HepG2 (cell line): ENCODE results near the gene GNMT. TPM values are rescaled to one million over a fixed set of nuclear protein-coding genes. Genes with fewer than 3 reads are reported as not detected.

Source experiments
- ATAC-seq: fragments of 200-7000 bp; cut with Tn5 transposase; 3 replicates; pipeline ENCODE4 v1.9.1; 2020; ENCODE audit warnings: mild to moderate bottlenecking, moderate library complexity
- BruUV-seq: library from RNA; stranded (reverse); fragments of 400-500 nt; replicated peaks from 2 replicates; lab custom pipeline; 2021; lab: Mats Ljungman, UMichigan
- CTCF ChIA-PET: fragments of 300-600 bp; formaldehyde crosslinking; extraction: SDS; loops from one replicate; lab custom pipeline; 2021; ENCODE audit warnings: low total read pairs, inconsistent platforms, low intra/inter-chr PET ratio; lab: Yijun Ruan, JAX
- POLR2A ChIA-PET: fragments of 350-600 bp; sonication (Branson Sonifier 250); formaldehyde crosslinking; loops from one replicate; lab custom pipeline; 2020; ENCODE audit warnings: antibody characterized with exemption, inconsistent platforms; lab: Yijun Ruan, JAX
- DNase-seq: peaks from one replicate; pipeline ENCODE4 v3.0.0-alpha.2; 2015; ENCODE audit warnings: low spot score
- FAIRE-seq: peaks from 3 replicates; lab custom pipeline; 2011; peaks lifted over from hg19 to GRCh38; lab: Jason Lieb, UNC
- H2AFZ ChIP-seq: one replicate; pipeline ENCODE4 v1.6.1; 2011; ENCODE audit warnings: low read length, inconsistent platforms
- H3K27ac ChIP-seq: fragments of 300-600 bp; 3 replicates; pipeline ENCODE4 v1.8.0; 2011; ENCODE audit warnings: mixed run types, mild to moderate bottlenecking, mixed read lengths, low read length, inconsistent platforms; ENCODE audit not compliant: insufficient read depth; ENCODE audit errors: extremely low read length
- H3K27me3 ChIP-seq, 2 experiments: fragments of 200-600 bp in 1 of 2; 2 replicates in 1 of 2; 3 replicates in 1 of 2; pipeline versions ENCODE4 v1.6.0 to v1.8.0; 2011; ENCODE audit warnings: low read length in 2 of 2, mild to moderate bottlenecking in 2 of 2, moderate library complexity in 2 of 2, inconsistent platforms in 1 of 2; ENCODE audit not compliant: insufficient read depth in 2 of 2, control insufficient read depth in 1 of 2
- H3K36me3 ChIP-seq, 2 experiments: fragments of 200-600 bp in 1 of 2; replicated peaks in 1 of 2; 2 replicates in 1 of 2; 3 replicates in 1 of 2; pipeline versions ENCODE4 v1.5.1 to v1.8.0; 2011; ENCODE audit warnings: low read length in 2 of 2, inconsistent platforms in 1 of 2; ENCODE audit not compliant: insufficient read depth in 2 of 2, control insufficient read depth in 1 of 2
- H3K4me1 ChIP-seq: 2 replicates; pipeline ENCODE4 v1.5.1; 2012; ENCODE audit warnings: low read length, inconsistent platforms; ENCODE audit not compliant: insufficient read depth
- H3K4me2 ChIP-seq: 2 replicates; pipeline ENCODE4 v1.6.0; 2011; ENCODE audit warnings: low read depth, low read length, inconsistent platforms
- H3K4me3 ChIP-seq, 3 experiments: fragments of 200-600 bp in 1 of 3; sonication (generic), shearing (Covaris generic) in 1 of 3; replicated peaks in 1 of 3; 2 replicates each; pipeline ENCODE4 v1.5.1; 2011 to 2016; ENCODE audit warnings: low read length in 3 of 3, inconsistent platforms in 2 of 3, low read depth in 2 of 3, mild to moderate bottlenecking in 2 of 3, control low read depth in 1 of 3, mixed read lengths in 1 of 3; ENCODE audit not compliant: insufficient read depth in 1 of 3
- H3K79me2 ChIP-seq: one replicate; pipeline ENCODE4 v1.6.1; 2011; ENCODE audit warnings: low read length, inconsistent platforms; ENCODE audit not compliant: insufficient read depth
- H3K9ac ChIP-seq: 2 replicates; pipeline ENCODE4 v1.6.0; 2011; ENCODE audit warnings: mild to moderate bottlenecking, low read depth, low read length, inconsistent platforms; ENCODE audit not compliant: insufficient read depth
- H3K9me3 ChIP-seq: 2 replicates; pipeline ENCODE4 v1.5.1; 2012; ENCODE audit warnings: mild to moderate bottlenecking, low read length
- H4K20me1 ChIP-seq: 2 replicates; pipeline ENCODE4 v1.6.0; 2011; ENCODE audit warnings: inconsistent platforms, mild to moderate bottlenecking, low read length, moderate library complexity; ENCODE audit not compliant: insufficient read depth
- FIP1L1 ChIP-seq: fragments of 200-400 bp; formaldehyde crosslinking; IDR thresholded peaks from 2 replicates; pipeline ENCODE4 v1.6.1; 2018; ENCODE audit warnings: low read depth, mild to moderate bottlenecking, low read length, moderate library complexity, borderline replicate concordance; ENCODE audit not compliant: insufficient read depth
- FOXM1 ChIP-seq: sonication (generic); formaldehyde crosslinking; IDR thresholded peaks from 2 replicates; pipeline ENCODE4 v1.5.0; 2020; ENCODE audit warnings: missing genetic modification reagents
- KLF6 ChIP-seq: IDR thresholded peaks from 2 replicates; pipeline ENCODE4 v1.8.0; 2016; ENCODE audit warnings: missing biosample characterization, missing genetic modification reagents
- SSRP1 ChIP-seq: IDR thresholded peaks from 2 replicates; pipeline ENCODE4 v1.6.1; 2016; ENCODE audit warnings: control low read depth
- ZBTB7B ChIP-seq: sonication (generic); formaldehyde crosslinking; IDR thresholded peaks from 2 replicates; pipeline ENCODE4 v1.4.0; 2020; ENCODE audit warnings: missing genetic modification reagents
- ZNF614 ChIP-seq: IDR thresholded peaks from 2 replicates; pipeline ENCODE4 v1.6.1; 2018; ENCODE audit warnings: missing biosample characterization, missing genetic modification reagents, inconsistent platforms, borderline replicate concordance
- WGBS: methylation state at CpG from one replicate; pipeline ENCODE4 v1.1.6; 2017; ENCODE audit warnings: low lambda C conversion rate; 5-methylcytosine and 5-hydroxymethylcytosine counted together
- in situ Hi-C: cut with HindIII; loops from 2 replicates; pipeline ENCODE4 v1.10.0; 2017; ENCODE audit warnings: low pct_unique_long_range_greater_than_20kb; ENCODE audit not compliant: extremely low pct_ligation_motif_present
- intact Hi-C: fragments of 100-400 bp; cut with micrococcal nuclease; formaldehyde crosslinking; loops from one replicate; pipeline ENCODE4 v1.10.0; 2022; ENCODE audit not compliant: unreplicated experiment
- polyA plus RNA-seq, 8 experiments: library from polyadenylated mRNA; depleted of rRNA in 3 of 8; stranded (reverse) in 7 of 8; unstranded in 1 of 8; fragments of >200 nt; fragmentation: Illumina TruSeq in 4 of 8; extraction: Trizol in 4 of 8; gene quantifications; 2 replicates each; pipeline versions ENCODE4 v1.2.1 to v1.2.3, GENCODE V29; 2011 to 2016; ENCODE audit warnings: low read depth in 4 of 8, missing spikeins in 1 of 8, mixed read lengths in 1 of 8; ENCODE audit not compliant: insufficient read depth in 1 of 8
- total RNA-seq, 5 experiments: library from RNA; depleted of rRNA; stranded (reverse); fragments of >200 nt; fragmentation: Illumina TruSeq; extraction: Trizol; gene quantifications; 2 replicates each; pipeline ENCODE4 v1.2.3, GENCODE V29; 2016; ENCODE audit warnings: low read depth in 1 of 5
- TF ChIP-seq, protein P1 (sequence below): sonication (generic); formaldehyde crosslinking; IDR thresholded peaks from 2 replicates; pipeline ENCODE4 v1.4.0; 2020; ENCODE audit warnings: mild to moderate bottlenecking, missing genetic modification reagents
- TF ChIP-seq, protein P2 (sequence below): sonication (generic); formaldehyde crosslinking; IDR thresholded peaks from 2 replicates; pipeline ENCODE4 v1.4.0; 2020; ENCODE audit warnings: mild to moderate bottlenecking, missing genetic modification reagents

Gene GNMT
- total and polyA plus RNA-seq, 2 of the 13 experiments (the other 11 are each of a cell fraction or from before 2014, with no cell fraction given) = 2.8 to 7.0 TPM

DNA sequence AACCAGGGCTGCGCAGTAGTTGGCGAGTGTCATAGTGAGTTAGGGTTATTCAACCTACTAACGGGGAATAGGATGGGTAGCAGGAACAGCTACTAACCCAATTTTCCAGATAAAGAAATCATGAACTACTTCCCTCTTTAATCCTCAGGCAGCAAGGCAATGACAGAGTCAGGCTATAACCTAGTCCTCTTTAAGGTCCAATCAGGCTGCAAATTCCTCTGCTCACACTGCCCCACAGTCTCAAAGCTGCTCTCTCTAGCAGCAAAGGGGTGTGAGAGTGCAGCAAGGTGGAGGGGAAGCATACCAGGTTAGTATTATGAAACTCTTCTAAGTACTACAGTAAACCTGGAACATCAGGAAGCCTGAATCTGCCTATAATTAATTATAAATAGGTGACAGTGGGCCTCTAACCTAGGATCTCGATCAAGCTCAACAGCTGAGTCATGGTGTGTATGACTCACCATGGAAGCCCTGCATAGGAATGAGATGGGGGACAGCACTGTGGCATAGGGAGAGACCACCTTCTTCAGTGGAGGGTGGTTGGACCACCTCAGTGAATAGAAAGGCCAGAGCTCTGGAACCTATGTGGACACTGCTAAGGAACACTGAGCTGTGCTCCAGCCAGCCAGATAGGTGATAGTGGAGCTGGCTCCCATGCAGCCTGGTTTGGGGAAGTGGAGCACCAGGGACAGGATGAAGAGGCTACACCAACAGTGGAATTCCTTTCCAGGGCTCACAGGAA, 10.5 kb downstream of the GNMT start (continued):
- TF ChIP-seq, protein P1, sequence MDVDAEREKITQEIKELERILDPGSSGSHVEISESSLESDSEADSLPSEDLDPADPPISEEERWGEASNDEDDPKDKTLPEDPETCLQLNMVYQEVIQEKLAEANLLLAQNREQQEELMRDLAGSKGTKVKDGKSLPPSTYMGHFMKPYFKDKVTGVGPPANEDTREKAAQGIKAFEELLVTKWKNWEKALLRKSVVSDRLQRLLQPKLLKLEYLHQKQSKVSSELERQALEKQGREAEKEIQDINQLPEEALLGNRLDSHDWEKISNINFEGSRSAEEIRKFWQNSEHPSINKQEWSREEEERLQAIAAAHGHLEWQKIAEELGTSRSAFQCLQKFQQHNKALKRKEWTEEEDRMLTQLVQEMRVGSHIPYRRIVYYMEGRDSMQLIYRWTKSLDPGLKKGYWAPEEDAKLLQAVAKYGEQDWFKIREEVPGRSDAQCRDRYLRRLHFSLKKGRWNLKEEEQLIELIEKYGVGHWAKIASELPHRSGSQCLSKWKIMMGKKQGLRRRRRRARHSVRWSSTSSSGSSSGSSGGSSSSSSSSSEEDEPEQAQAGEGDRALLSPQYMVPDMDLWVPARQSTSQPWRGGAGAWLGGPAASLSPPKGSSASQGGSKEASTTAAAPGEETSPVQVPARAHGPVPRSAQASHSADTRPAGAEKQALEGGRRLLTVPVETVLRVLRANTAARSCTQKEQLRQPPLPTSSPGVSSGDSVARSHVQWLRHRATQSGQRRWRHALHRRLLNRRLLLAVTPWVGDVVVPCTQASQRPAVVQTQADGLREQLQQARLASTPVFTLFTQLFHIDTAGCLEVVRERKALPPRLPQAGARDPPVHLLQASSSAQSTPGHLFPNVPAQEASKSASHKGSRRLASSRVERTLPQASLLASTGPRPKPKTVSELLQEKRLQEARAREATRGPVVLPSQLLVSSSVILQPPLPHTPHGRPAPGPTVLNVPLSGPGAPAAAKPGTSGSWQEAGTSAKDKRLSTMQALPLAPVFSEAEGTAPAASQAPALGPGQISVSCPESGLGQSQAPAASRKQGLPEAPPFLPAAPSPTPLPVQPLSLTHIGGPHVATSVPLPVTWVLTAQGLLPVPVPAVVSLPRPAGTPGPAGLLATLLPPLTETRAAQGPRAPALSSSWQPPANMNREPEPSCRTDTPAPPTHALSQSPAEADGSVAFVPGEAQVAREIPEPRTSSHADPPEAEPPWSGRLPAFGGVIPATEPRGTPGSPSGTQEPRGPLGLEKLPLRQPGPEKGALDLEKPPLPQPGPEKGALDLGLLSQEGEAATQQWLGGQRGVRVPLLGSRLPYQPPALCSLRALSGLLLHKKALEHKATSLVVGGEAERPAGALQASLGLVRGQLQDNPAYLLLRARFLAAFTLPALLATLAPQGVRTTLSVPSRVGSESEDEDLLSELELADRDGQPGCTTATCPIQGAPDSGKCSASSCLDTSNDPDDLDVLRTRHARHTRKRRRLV = no peak
- TF ChIP-seq KLF6 (CRISPR knock-in tag) (no peak), ZBTB7B (CRISPR knock-in tag) (0 out of 2 replicates have a peak, but pooled peaks have one; percentile 23), SSRP1 (CRISPR knock-in tag) (0 out of 2 replicates have a peak, but pooled peaks have one; percentile 51), FIP1L1 (no peak), FOXM1 (CRISPR knock-in tag) (no peak)
- TF ChIP-seq, all 625 proteins: peak for 12

DNA sequence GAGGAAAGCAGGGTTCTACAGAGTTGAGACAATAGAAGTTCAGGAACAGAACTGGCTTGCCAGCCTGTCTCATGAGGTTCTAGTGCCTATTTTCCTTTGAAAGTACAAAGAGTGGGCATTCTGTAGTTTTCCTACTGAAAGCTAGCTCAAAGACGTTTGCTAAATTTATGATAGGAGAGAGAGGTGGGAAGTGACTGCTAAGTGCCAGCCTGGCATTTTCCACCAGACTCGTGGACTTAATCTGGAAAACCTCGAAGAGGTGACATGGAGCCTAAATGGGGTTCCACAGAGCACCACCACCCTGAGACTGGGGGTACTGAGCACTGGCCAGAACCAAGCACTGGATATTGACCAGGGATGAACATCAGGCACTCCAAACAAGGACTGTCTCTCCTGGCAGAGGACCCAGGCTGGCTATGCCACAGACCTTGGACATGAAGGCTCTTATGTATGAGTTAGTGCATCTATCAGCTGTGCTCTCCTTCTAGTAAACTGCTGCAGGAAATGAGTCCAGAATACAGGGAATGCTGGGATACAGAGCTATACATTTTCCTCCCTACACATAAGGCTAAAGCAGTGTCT, 11.3 kb downstream of the GNMT start:
- FAIRE-seq (no peak), DNase-seq (no peak), ATAC-seq (no peak)
- H3K27ac ChIP-seq = peak overlapping the region; percentile 30
- no peak overlapping the region for H3K4me3 ChIP-seq
- in situ Hi-C loops = no loop called here
- ChIA-PET POLR2A (interaction anchor here (0.7 to 3.4 kb wide), 6 partner anchors 12 to 225 kb away, joined by 4 to 33 read pairs (median 8); partner anchors contain the start of genes CNPY3, CUL7 and PPP2R5D), CTCF (no interaction called here)
- BruUV-seq = no TSS peak
- TF ChIP-seq, protein P2, sequence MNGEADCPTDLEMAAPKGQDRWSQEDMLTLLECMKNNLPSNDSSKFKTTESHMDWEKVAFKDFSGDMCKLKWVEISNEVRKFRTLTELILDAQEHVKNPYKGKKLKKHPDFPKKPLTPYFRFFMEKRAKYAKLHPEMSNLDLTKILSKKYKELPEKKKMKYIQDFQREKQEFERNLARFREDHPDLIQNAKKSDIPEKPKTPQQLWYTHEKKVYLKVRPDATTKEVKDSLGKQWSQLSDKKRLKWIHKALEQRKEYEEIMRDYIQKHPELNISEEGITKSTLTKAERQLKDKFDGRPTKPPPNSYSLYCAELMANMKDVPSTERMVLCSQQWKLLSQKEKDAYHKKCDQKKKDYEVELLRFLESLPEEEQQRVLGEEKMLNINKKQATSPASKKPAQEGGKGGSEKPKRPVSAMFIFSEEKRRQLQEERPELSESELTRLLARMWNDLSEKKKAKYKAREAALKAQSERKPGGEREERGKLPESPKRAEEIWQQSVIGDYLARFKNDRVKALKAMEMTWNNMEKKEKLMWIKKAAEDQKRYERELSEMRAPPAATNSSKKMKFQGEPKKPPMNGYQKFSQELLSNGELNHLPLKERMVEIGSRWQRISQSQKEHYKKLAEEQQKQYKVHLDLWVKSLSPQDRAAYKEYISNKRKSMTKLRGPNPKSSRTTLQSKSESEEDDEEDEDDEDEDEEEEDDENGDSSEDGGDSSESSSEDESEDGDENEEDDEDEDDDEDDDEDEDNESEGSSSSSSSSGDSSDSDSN = 0 out of 2 replicates have a peak, but pooled peaks have one; percentile 41
- TF ChIP-seq ZNF614 (CRISPR knock-in tag) = no peak
- H4K20me1 ChIP-seq = no peaks in the 10 kb centered on the region
- H3K36me3 ChIP-seq = no peaks in the 10 kb centered on the region
- no peaks in the 10 kb centered on the region for H3K79me2 ChIP-seq
- intact Hi-C loops = loop anchor here (2.0 kb wide), 1 partner anchor 43 kb away; the partner anchor contains the start of gene CNPY3
- no peak overlapping the region for H3K9ac ChIP-seq
- H2AFZ ChIP-seq = no peak overlapping the region
- WGBS = 87% methylated on average over 3 of the region's 3 CpGs
- H3K4me2 ChIP-seq = no peak overlapping the region
- H3K27me3 ChIP-seq = no peaks in the 10 kb centered on the region
- no peaks in the 10 kb centered on the region for H3K9me3 ChIP-seq
- peaks cover 39% of the 10 kb centered on the region for H3K4me1 ChIP-seq
